ENCODE data around the gene CD2.
"Not testable (repeated sequence)": the region's sequence is repeated elsewhere in the genome, so short reads cannot be mapped to it uniquely, and the experiment has no call there.

The CD2 gene

DNA sequence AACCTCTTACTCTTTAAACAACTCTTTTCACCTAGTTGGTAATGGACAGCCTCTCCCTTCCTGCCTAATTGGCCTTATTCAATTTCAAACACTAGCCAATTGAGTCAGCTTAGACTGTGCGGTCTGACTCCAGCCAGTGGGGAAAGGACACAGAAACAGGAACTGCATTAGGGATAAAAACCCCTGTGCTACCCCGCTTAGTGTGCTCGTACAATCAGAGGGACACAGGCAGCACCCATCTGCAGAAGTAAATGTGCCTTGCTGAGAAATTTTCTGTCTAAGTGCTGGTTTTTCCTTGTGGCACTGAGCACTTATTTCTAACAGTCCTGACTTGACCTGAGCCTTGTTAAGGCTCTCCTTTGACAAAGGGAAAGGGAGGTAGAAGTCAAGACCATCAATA lies 6.0 kb upstream of the CD2 start:
- Histone ChIP-seq H3K4me1 (no peaks in the 10 kb centered on the region), H3K27me3 (no peaks in the 10 kb centered on the region), H3K36me3 (no peaks in the 10 kb centered on the region), H3K27ac (no peak overlapping the region), H3K9me3 (peaks cover 0 to 37% (median 29%) of the 10 kb centered on the region in 3 donors), H3K4me3 (no peak overlapping the region)
- no peak for TF ChIP-seq CTCF (IDR thresholded peaks at IDR 0.05)
- intact Hi-C loops (cut with DNase I; ENCODE audit: low total_unique reads), result no loop called here
- DNase-seq, result no peak

GRCh38 chr1:116751146-116751545 lies 3.1 kb upstream of the CD2 start:
- no peak for TF ChIP-seq CTCF (IDR thresholded peaks at IDR 0.05)
- Histone ChIP-seq H3K27me3 (no peaks in the 10 kb centered on the region), H3K4me3 (no peak overlapping the region), H3K9me3 (peaks cover 0 to 17% (median 16%) of the 10 kb centered on the region in 3 donors), H3K36me3 (no peaks in the 10 kb centered on the region), H3K27ac (no peak overlapping the region), H3K4me1 (no peaks in the 10 kb centered on the region)
- intact Hi-C loops (cut with DNase I; ENCODE audit: low total_unique reads), result no loop called here
- DNase-seq, result no peak

DNA sequence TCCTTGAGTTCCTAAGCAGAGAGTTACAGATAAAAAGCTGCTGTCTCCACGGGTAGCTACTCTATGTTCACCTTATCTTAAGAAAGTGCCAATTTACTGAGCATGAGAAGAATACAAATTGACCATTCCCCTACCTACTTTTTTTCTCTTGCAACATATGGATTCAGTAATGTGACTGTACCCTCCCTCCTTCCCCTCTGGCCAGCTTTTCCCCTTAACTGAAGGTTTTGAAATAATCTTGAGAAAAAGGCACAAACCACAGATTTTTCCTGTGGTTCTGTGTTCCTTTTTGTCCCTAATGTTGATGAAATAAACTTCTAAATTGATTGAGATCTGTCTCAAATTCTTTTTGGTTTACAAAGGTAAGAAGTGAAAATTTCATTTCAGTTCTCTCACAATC lies 2.6 kb upstream of the CD2 start:
- no peaks in the 10 kb centered on the region for H3K36me3 ChIP-seq
- H3K27me3 ChIP-seq, result no peaks in the 10 kb centered on the region
- no peak overlapping the region for H3K27ac ChIP-seq
- H3K9me3 ChIP-seq, result peaks cover 0 to 17% (median 16%) of the 10 kb centered on the region in 3 donors
- intact Hi-C loops (cut with DNase I; ENCODE audit: low total_unique reads), result no loop called here
- no peaks in the 10 kb centered on the region for H3K4me1 ChIP-seq
- H3K4me3 ChIP-seq, result no peak overlapping the region
- no peak for TF ChIP-seq CTCF (IDR thresholded peaks at IDR 0.05)
- DNase-seq, result no peak

- H3K4me3 ChIP-seq, result no peak overlapping the region
- no peaks in the 10 kb centered on the region for H3K36me3 ChIP-seq
- H3K4me1 ChIP-seq, result no peaks in the 10 kb centered on the region
- TF ChIP-seq CTCF (IDR thresholded peaks at IDR 0.05), result no peak
- H3K9me3 ChIP-seq, result peaks cover 0 to 10% (median 1%) of the 10 kb centered on the region in 3 donors
- no peak overlapping the region for H3K27ac ChIP-seq
- no peaks in the 10 kb centered on the region for H3K27me3 ChIP-seq
- intact Hi-C loops (cut with DNase I; ENCODE audit: low total_unique reads), result no loop called here
- DNase-seq, result no peak
Observed at GRCh38 chr1:116753312-116753711, 918 bp upstream of the CD2 start.

DNA sequence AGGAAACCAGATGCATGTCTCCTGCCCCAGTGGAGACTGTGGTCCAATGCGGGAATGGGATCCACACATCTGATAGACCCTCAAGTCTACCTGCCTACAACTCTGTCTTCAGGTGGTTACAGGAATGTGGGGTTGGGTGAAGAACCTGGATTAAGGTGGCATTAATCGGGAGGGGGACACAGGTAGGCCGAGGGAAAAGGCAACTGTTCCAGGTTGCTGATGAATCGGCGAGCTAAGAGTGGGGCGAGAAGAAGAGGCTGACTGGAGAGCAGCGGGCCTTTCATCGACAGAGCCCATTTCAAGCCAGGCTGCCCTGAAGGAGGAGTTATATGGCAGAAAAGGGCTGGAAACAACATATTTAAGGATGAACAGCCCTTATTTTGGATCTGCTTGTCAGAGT lies 836 bp downstream of the CD2 start:
- no peak overlapping the region for H3K27ac ChIP-seq
- TF ChIP-seq CTCF (IDR thresholded peaks at IDR 0.05), result no peak
- no peak overlapping the region for H3K4me3 ChIP-seq
- DNase-seq, result no peak
- H3K27me3 ChIP-seq, result no peaks in the 10 kb centered on the region
- no peaks in the 10 kb centered on the region for H3K4me1 ChIP-seq
- no peaks in the 10 kb centered on the region for H3K9me3 ChIP-seq
- intact Hi-C loops (cut with DNase I; ENCODE audit: low total_unique reads), result no loop called here
- H3K36me3 ChIP-seq, result no peaks in the 10 kb centered on the region

- Histone ChIP-seq H3K27ac (no peak overlapping the region), H3K4me3 (no peak overlapping the region)
- intact Hi-C loops (cut with DNase I; ENCODE audit: low total_unique reads), result no loop called here
Observed at GRCh38 chr1:116755681-116756080, 1.5 kb downstream of the CD2 start.

DNA sequence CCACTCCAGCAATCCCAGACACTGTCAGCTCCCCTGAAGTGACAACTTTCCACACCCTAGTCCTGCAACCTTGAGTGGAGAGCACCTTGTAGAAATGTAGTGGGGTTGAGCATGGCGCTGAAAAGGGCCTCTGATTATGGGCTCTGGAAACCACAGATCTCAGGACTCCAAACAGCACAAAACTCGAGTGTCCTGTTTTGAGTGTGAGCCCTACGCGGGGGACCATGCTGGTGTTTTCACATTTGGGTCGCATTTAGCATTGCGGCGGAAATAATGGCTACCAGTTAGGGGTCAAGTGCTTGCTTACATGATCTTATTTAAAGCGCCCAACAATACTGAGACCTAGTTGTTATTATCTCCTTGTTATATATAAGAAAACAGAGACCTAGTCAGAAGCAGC lies 1.9 kb downstream of the CD2 start:
- H3K27me3 ChIP-seq; H3K4me3 ChIP-seq; H3K9me3 ChIP-seq; H3K4me1 ChIP-seq; H3K27ac ChIP-seq; H3K36me3 ChIP-seq; intact Hi-C loops (cut with DNase I; ENCODE audit: low total_unique reads); DNase-seq: not testable (repeated sequence)

More at GRCh38 chr1:116755681-116756080, 1.5 kb downstream of the CD2 start:
- Histone ChIP-seq H3K36me3 (no peaks in the 10 kb centered on the region), H3K9me3 (no peaks in the 10 kb centered on the region), H3K4me1 (no peaks in the 10 kb centered on the region), H3K27me3 (no peaks in the 10 kb centered on the region)
- DNase-seq, result no peak
- no peak for TF ChIP-seq CTCF (IDR thresholded peaks at IDR 0.05)

DNA sequence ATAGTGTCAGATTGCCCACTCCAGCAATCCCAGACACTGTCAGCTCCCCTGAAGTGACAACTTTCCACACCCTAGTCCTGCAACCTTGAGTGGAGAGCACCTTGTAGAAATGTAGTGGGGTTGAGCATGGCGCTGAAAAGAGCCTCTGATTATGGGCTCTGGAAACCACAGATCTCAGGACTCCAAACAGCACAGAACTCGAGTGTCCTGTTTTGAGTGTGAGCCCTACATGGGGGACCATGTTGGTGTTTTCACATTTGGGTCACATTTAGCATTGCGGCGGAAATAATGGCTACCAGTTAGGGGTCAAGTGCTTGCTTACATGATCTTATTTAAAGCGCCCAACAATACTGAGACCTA lies 4.2 kb downstream of the CD2 start:
- H3K36me3 ChIP-seq; H3K4me1 ChIP-seq; DNase-seq; intact Hi-C loops (cut with DNase I; ENCODE audit: low total_unique reads); H3K4me3 ChIP-seq; H3K9me3 ChIP-seq; H3K27ac ChIP-seq; H3K27me3 ChIP-seq: not testable (repeated sequence)
